ENCODE measurements around the gene MYOD1. TPM values are rescaled to one million over a fixed set of nuclear protein-coding genes. Genes with fewer than 3 reads are reported as not detected.
A peak's percentile ranks its signal among the peaks of the same experiment; 100 is the strongest.

Gene MYOD1
- total RNA-seq, 2 donors from 2014 or later: not detected

- ATAC-seq: no peak
- H3K4me3 ChIP-seq: no peak overlapping the region
- peak in 1 of 4 donors; percentile 1 for DNase-seq
- H3K4me1 ChIP-seq: no peaks in the 10 kb centered on the region
- no peak overlapping the region for H3K27ac ChIP-seq
- no peaks in the 10 kb centered on the region for H3K36me3 ChIP-seq (replicated peaks in 1 of 2; ENCODE audit: insufficient read depth in 1 of 2, low read depth in 2 of 2)
- peaks cover 0 to 22% of the 10 kb centered on the region in 2 donors for H3K27me3 ChIP-seq
- no peaks in the 10 kb centered on the region for H3K9me3 ChIP-seq
- intact Hi-C loops (cut with DNase I): no loop called here
- WGBS, 2 donors: 76 to 77% methylated on average over 5 of the region's 5 CpGs
- TF ChIP-seq POLR2A (IDR thresholded peaks at IDR 0.05): no peak
- TF ChIP-seq CTCF (IDR thresholded peaks at IDR 0.05): no peak
Measured at GRCh38 chr11:17742019-17742418, 22.6 kb downstream of the MYOD1 start.

GRCh38 chr11:17743026-17743807 is 23.8 kb downstream of the MYOD1 start:
- WGBS, 2 donors: 75 to 84% methylated on average over 13 of the region's 13 CpGs
- H3K36me3 ChIP-seq (replicated peaks in 1 of 2; ENCODE audit: insufficient read depth in 1 of 2, low read depth in 2 of 2): no peaks in the 10 kb centered on the region
- H3K4me3 ChIP-seq: no peak overlapping the region
- no peak overlapping the region for H3K27ac ChIP-seq
- peaks cover 0 to 13% of the 10 kb centered on the region in 2 donors for H3K27me3 ChIP-seq
- TF ChIP-seq CTCF (IDR thresholded peaks at IDR 0.05) (no peak), POLR2A (IDR thresholded peaks at IDR 0.05) (no peak)
- ATAC-seq (no peak), DNase-seq (no peak)
- H3K4me1 ChIP-seq: no peaks in the 10 kb centered on the region
- no peaks in the 10 kb centered on the region for H3K9me3 ChIP-seq
- intact Hi-C loops (cut with DNase I): no loop called here

- 66 to 69% methylated on average over 5 of the region's 5 CpGs for WGBS, 2 donors
- H3K27me3 ChIP-seq: peaks cover 0 to 7% of the 10 kb centered on the region in 2 donors
- TF ChIP-seq CTCF (IDR thresholded peaks at IDR 0.05) (no peak), POLR2A (IDR thresholded peaks at IDR 0.05) (no peak)
- ATAC-seq: no peak
- intact Hi-C loops (cut with DNase I): no loop called here
- H3K4me3 ChIP-seq: no peak overlapping the region
- H3K9me3 ChIP-seq: no peaks in the 10 kb centered on the region
- DNase-seq: no peak
- H3K4me1 ChIP-seq: no peaks in the 10 kb centered on the region
- H3K36me3 ChIP-seq (replicated peaks in 1 of 2; ENCODE audit: insufficient read depth in 1 of 2, low read depth in 2 of 2): no peaks in the 10 kb centered on the region
- no peak overlapping the region for H3K27ac ChIP-seq
Measured at GRCh38 chr11:17743808-17744119, 24.4 kb downstream of the MYOD1 start.

- ATAC-seq (no peak), DNase-seq (no peak)
- H3K27ac ChIP-seq: no peak overlapping the region
- no peaks in the 10 kb centered on the region for H3K9me3 ChIP-seq
- TF ChIP-seq CTCF (IDR thresholded peaks at IDR 0.05): no peak
- TF ChIP-seq POLR2A (IDR thresholded peaks at IDR 0.05): no peak
- H3K36me3 ChIP-seq (replicated peaks in 1 of 2; ENCODE audit: insufficient read depth in 1 of 2, low read depth in 2 of 2): no peaks in the 10 kb centered on the region
- H3K27me3 ChIP-seq: peaks cover 0 to 1% of the 10 kb centered on the region in 2 donors
- no peak overlapping the region for H3K4me3 ChIP-seq
- whole genome bisulfite sequencing, 2 donors: 63 to 73% methylated on average over 10 of the region's 10 CpGs
- H3K4me1 ChIP-seq: no peaks in the 10 kb centered on the region
- intact Hi-C loops (cut with DNase I): no loop called here
Measured at GRCh38 chr11:17744151-17744940, 25.0 kb downstream of the MYOD1 start.
